Uterus (tissue), 4 donors: ENCODE data around the gene TMEM267. TPM values are rescaled to one million over a fixed set of nuclear protein-coding genes. Genes with fewer than 3 reads are reported as not detected.
"Not testable (repeated sequence)": the region's sequence is repeated elsewhere in the genome, so short reads cannot be mapped to it uniquely, and the experiment has no call there.

Source experiments
- DNase-seq, 2 donors: peaks; one replicate each; pipeline ENCODE4 v3.0.0-alpha.2; 2019 to 2020
- H3K27ac ChIP-seq, 2 donors: fragments of 200-600 bp; sonication (generic); 1 replicate in 1 of 2; 2 replicates in 1 of 2; pipeline ENCODE4 v1.5.1; 2016 to 2018
- H3K27me3 ChIP-seq, 2 donors: fragments of 200-600 bp; sonication (generic); one replicate each; pipeline ENCODE4 v1.5.1; 2018 to 2019; ENCODE audit warnings: control low read depth in 1 of 2
- H3K36me3 ChIP-seq, 2 donors: fragments of 200-600 bp; sonication (generic); one replicate each; pipeline ENCODE4 v1.5.1; 2019; ENCODE audit warnings: control low read depth in 1 of 2
- H3K4me1 ChIP-seq, 2 donors: fragments of 200-600 bp; sonication (generic); one replicate each; pipeline ENCODE4 v1.5.1; 2018 to 2019; ENCODE audit warnings: control low read depth in 1 of 2
- H3K4me3 ChIP-seq, 2 donors: fragments of 200-600 bp; sonication (generic); 1 replicate in 1 of 2; 2 replicates in 1 of 2; pipeline ENCODE4 v1.5.1; 2018 to 2019; ENCODE audit warnings: mild to moderate bottlenecking in 1 of 2
- H3K9me3 ChIP-seq, 2 donors: fragments of 200-600 bp; sonication (generic); one replicate each; pipeline ENCODE4 v1.5.1; 2019; ENCODE audit warnings: control low read depth in 1 of 2
- POLR2A ChIP-seq, 2 donors: fragments of 450-650 bp; IDR thresholded peaks; one replicate each; pipeline ENCODE4 v1.6.1; 2016; ENCODE audit warnings: antibody characterized with exemption in 2 of 2, mild to moderate bottlenecking in 1 of 2, moderate library complexity in 1 of 2
- intact Hi-C: fragments of 100-400 bp; cut with DNase I; formaldehyde crosslinking; loops from one replicate; pipeline ENCODE4 v1.15.1; 2023; ENCODE audit warnings: low total_unique reads
- total RNA-seq, 4 donors: library from RNA; depleted of rRNA in 3 of 4; stranded (reverse); fragments of >200 nt in 3 of 4; gene quantifications; one replicate each; pipeline versions ENCODE4 v1.1.0 to v1.2.4, GENCODE V29; 2014 to 2023
- TF ChIP-seq, protein P1 (sequence below), 4 experiments: fragments of 200-600 bp in 2 of 4; fragments of 450-650 bp in 2 of 4; sonication (generic) in 2 of 4; IDR thresholded peaks; one replicate each; pipeline ENCODE4 v1.5.1; 2016 to 2019; ENCODE audit warnings: antibody characterized with exemption in 4 of 4, mild to moderate bottlenecking in 2 of 4, moderate library complexity in 1 of 4
- donor health status: DM: yes; HTN: yes; CAD: no.

Gene TMEM267
- total RNA-seq, 4 donors from 2014 or later, result 0.77 to 20.0 (median 16.3) TPM

DNA sequence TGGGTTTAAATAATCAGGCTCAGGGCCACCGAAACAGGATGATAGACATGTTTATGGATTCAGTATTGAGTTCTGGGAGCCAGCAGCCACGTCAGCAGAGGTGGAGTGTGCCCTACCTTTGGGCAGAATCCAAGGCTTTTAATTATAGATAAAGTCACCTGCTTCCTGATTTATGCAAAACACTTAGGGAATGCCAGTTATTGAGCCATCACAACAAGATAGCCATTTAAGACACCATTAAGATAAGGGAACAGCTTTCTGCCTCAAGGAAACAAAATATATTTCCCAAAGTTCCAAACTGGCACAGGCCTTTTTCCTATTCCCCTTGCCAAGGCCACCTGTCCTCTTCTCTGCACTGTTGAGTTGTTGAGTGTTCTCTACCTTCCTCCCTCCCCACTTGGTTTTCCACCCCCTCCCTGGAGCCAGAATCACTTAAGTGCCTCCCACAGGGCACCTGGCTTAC, 73.8 kb downstream of the TMEM267 start:
- intact Hi-C loops, result no loop called here
- no peaks in the 10 kb centered on the region for H3K4me1 ChIP-seq
- no peak overlapping the region for H3K27ac ChIP-seq
- H3K4me3 ChIP-seq, result no peak overlapping the region
- no peaks in the 10 kb centered on the region for H3K36me3 ChIP-seq
- TF ChIP-seq, protein P1, sequence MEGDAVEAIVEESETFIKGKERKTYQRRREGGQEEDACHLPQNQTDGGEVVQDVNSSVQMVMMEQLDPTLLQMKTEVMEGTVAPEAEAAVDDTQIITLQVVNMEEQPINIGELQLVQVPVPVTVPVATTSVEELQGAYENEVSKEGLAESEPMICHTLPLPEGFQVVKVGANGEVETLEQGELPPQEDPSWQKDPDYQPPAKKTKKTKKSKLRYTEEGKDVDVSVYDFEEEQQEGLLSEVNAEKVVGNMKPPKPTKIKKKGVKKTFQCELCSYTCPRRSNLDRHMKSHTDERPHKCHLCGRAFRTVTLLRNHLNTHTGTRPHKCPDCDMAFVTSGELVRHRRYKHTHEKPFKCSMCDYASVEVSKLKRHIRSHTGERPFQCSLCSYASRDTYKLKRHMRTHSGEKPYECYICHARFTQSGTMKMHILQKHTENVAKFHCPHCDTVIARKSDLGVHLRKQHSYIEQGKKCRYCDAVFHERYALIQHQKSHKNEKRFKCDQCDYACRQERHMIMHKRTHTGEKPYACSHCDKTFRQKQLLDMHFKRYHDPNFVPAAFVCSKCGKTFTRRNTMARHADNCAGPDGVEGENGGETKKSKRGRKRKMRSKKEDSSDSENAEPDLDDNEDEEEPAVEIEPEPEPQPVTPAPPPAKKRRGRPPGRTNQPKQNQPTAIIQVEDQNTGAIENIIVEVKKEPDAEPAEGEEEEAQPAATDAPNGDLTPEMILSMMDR (IDR thresholded peaks at IDR 0.05), result no peak
- TF ChIP-seq POLR2A (IDR thresholded peaks at IDR 0.05), result no peak
- H3K27me3 ChIP-seq, result no peaks in the 10 kb centered on the region
- no peak for DNase-seq
- H3K9me3 ChIP-seq, result no peaks in the 10 kb centered on the region

DNA sequence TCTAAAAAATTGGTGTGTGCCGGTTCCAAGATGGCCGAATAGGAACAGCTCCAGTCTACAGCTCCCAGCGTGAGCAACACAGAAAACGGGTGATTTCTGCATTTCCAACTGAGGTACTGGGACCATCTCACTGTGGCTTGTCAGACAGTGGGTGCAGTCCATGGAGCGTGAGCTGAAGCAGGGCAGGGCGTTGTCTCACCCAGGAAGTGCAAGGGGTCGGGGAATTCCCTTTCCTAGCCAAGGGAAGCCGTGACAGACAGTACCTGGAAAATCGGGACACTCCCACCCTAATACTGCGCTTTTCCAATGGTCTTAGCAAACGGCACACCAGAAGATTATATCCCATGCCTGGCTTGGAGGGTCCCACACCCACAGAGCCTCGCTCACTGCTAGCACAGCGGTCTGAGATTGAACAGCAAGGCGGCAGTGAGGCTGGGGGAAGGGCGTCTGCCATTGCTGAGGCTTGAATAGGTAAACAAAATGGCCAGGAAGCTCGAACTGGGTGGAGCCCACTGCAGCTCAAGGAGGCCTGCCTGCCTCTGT, 81.1 kb downstream of the TMEM267 start:
- H3K4me3 ChIP-seq, H3K27ac ChIP-seq, H3K9me3 ChIP-seq, H3K36me3 ChIP-seq, H3K27me3 ChIP-seq, H3K4me1 ChIP-seq, intact Hi-C loops, DNase-seq: not testable (repeated sequence)

DNA sequence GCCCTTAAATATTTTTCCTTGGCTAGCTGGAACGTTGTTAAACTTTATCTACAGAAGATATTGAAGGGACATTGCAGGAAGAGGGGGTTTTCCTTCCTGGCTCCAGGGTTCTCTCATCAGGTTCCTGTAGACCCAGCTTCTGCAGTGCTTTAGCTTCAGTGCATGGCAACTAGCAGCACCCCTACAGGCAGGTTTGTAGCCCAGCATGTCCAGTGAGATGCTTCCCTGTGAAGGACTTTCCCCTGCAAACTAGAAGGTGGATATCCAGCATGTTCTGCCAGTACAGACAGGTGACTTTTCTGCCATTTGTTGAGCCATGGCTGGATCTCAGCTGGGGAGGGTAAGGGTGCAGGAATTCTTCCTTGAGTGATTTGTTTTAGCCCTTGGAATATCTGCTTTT, 81.8 kb downstream of the TMEM267 start:
- no peak for TF ChIP-seq POLR2A (IDR thresholded peaks at IDR 0.05)
- TF ChIP-seq, protein P1 (IDR thresholded peaks at IDR 0.05), result no peak
- Histone ChIP-seq H3K27me3 (no peaks in the 10 kb centered on the region), H3K36me3 (no peaks in the 10 kb centered on the region), H3K27ac (no peak overlapping the region), H3K4me1 (no peaks in the 10 kb centered on the region), H3K4me3 (no peak overlapping the region), H3K9me3 (no peaks in the 10 kb centered on the region)
- intact Hi-C loops, result no loop called here
- no peak for DNase-seq

DNA sequence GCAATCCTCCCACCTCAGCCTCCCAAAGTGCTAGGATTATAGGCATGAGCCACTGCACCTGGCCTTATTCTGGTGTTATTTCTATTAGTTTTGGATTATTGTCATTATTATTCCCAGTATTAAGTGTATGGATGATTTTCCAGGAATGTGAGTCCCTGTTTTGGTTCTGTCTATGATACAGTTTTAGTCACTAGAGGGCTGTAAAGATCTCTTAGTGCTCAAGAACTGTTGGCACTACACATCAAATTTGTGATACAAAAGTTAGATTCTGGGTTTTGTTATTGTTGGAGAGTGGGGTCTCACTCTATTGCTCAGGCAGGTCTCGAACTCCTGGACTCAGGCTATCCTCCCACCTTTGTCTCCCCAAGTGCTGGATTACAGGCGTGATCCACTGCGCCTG, 83.6 kb downstream of the TMEM267 start:
- no peak overlapping the region for H3K4me3 ChIP-seq
- no peaks in the 10 kb centered on the region for H3K36me3 ChIP-seq
- H3K4me1 ChIP-seq, result no peaks in the 10 kb centered on the region
- no peak overlapping the region for H3K27ac ChIP-seq
- H3K27me3 ChIP-seq, result no peaks in the 10 kb centered on the region
- DNase-seq, result no peak
- intact Hi-C loops, result no loop called here
- no peaks in the 10 kb centered on the region for H3K9me3 ChIP-seq
- TF ChIP-seq POLR2A (IDR thresholded peaks at IDR 0.05), result no peak
- TF ChIP-seq, protein P1 (IDR thresholded peaks at IDR 0.05), result no peak

DNA sequence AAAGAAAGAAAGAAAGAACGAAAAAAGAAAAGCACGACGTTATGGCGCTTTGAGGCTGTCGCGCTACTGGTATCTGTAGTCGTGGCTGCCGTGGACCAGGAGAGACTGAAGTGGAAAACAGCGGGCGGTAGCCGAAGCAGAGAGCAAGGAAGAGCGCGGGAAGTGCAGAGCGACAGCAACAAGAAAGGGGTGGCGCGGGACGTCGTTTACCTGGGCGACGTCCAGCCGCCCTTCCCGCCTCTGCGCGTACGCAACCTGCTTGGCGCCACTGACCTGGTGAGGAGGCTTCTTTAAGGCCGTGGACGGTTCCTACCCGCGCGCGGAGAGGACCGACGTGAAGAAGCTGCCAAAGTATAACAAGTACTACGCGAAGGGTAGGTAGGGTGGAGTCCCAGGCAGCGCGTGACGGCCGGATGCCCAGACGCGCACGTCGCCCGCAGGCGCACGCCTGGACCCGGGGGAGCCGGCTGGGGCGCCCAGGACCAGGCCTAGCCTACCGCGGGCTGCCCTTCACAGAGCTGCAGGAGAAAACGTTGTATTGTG, 86.8 kb downstream of the TMEM267 start:
- Histone ChIP-seq H3K27ac (no peak overlapping the region), H3K4me3 (peak overlapping the region; percentile 30 to 38), H3K9me3 (no peaks in the 10 kb centered on the region), H3K4me1 (no peaks in the 10 kb centered on the region), H3K27me3 (no peaks in the 10 kb centered on the region), H3K36me3 (no peaks in the 10 kb centered on the region)
- intact Hi-C loops, result no loop called here
- TF ChIP-seq, protein P1 (IDR thresholded peaks at IDR 0.05), result no peak
- TF ChIP-seq POLR2A (IDR thresholded peaks at IDR 0.05), result no peak
- DNase-seq, result peak; percentile 14 to 43

Other genes starting within 250 kb of the TMEM267 start
- gene HMGCS1, start 170.5 kb downstream of the TMEM267 start, total RNA-seq, result 100 to 1,000 TPM in 1 of 4 donors, 10 to 100 TPM in 2, 1 to 10 TPM in 1; 3.8 to 113 (median 25.4) TPM
- 1 to 10 TPM in 3 of 4 donors, under 1 TPM in 1; under 0.01 to 4.1 (median 2.1) TPM for gene CCL28, start 71.5 kb downstream of the TMEM267 start, total RNA-seq
- 1 to 10 TPM in 3 of 4 donors, under 1 TPM in 1; 0.29 to 7.7 (median 2.3) TPM for gene C5orf34, start 31.3 kb upstream of the TMEM267 start, total RNA-seq
- gene PAIP1, start 73.2 kb upstream of the TMEM267 start, total RNA-seq, result 100 to 1,000 TPM in 1 of 4 donors, 10 to 100 TPM in 3; 20.7 to 117 (median 75.8) TPM
- 100 to 1,000 TPM in 1 of 4 donors, 10 to 100 TPM in 3; 25.3 to 112 (median 43.8) TPM for gene NNT, start 119.3 kb upstream of the TMEM267 start, total RNA-seq